SIG-M5 (cell line): ENCODE results near the gene DLG1.
"Not testable (repeated sequence)": the region's sequence is repeated elsewhere in the genome, so short reads cannot be mapped to it uniquely, and the experiment has no call there.

Experiments
- DNase-seq: peaks from one replicate; lab custom pipeline; 2025; lab: John Stamatoyannopoulos, UW

Gene DLG1

DNA sequence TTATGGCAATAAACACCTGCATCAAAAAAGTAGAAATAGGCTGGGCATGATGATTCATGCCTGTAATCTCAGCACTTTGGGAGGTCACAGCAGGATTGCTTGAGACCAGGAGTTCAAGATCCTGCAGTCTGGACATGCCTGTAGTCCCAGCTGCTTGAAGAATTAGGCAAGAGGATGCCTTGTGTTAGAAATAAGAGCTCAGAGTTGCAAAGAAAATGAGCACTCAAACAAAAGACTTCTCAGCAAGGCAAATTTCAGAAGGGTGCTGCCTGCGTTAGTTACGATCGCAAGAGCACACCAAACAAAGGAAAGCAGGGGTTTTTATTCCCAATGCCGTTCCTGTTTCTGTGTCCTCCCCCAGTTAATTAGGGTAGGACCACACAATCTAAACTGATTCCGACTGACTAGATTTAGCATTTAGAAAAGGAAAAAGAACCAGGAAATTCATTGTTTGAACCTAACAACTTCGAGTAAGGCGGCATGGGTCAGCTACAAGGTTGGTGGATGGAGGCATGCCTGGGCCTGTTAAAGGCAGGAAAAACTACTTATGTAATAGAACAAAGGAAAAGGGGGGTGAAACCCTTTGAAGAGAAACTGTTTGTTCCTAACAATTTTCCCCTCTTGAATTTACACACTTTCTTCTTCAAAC, 55.5 kb downstream of the DLG1 start:
- DNase-seq = no peak

DNA sequence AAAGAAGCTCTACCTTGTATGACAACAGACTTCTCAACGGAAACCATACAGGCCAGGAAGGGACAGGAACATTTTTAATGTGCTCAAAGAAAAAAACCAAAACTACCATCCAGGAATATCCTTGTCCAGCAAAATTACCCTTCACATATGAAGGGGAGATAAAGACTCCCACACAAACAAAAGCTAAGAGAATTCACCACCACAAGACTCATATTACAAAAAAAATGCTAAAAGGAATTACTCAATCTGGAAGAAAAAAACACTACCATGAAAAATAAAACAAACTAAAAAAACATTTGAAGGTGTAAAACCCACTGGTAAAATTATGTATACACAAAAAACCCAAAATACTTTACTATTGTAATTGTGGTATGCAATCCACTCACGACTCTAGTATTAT, 57.2 kb downstream of the DLG1 start:
- DNase-seq = no peak

- DNase-seq = no peak
Observed at GRCh38 chr3:197239857-197240256, 58.6 kb downstream of the DLG1 start.

- no peak for DNase-seq
Observed at GRCh38 chr3:197238842-197239241, 59.6 kb downstream of the DLG1 start.

GRCh38 chr3:197237897-197238296, 60.5 kb downstream of the DLG1 start:
- DNase-seq = no peak

DNA sequence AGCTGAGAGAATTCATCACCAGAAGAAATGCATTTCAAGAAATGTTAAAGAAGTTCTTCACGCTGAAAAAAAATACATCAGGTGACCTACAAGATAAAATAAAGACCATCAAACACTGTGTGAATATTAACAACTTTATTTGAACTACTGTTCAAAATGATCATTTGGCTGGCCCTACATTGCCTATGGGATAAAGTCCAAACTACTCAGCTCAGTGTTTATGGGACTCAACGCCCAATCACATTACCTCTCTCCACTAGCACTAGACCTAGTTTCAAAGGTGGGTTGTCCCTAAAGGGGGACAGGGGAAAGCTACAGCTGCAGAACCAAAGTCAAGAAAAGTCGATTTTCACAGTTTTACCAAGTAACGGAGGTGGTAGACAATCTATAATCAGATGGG, 62.0 kb downstream of the DLG1 start:
- DNase-seq = no peak

DNA sequence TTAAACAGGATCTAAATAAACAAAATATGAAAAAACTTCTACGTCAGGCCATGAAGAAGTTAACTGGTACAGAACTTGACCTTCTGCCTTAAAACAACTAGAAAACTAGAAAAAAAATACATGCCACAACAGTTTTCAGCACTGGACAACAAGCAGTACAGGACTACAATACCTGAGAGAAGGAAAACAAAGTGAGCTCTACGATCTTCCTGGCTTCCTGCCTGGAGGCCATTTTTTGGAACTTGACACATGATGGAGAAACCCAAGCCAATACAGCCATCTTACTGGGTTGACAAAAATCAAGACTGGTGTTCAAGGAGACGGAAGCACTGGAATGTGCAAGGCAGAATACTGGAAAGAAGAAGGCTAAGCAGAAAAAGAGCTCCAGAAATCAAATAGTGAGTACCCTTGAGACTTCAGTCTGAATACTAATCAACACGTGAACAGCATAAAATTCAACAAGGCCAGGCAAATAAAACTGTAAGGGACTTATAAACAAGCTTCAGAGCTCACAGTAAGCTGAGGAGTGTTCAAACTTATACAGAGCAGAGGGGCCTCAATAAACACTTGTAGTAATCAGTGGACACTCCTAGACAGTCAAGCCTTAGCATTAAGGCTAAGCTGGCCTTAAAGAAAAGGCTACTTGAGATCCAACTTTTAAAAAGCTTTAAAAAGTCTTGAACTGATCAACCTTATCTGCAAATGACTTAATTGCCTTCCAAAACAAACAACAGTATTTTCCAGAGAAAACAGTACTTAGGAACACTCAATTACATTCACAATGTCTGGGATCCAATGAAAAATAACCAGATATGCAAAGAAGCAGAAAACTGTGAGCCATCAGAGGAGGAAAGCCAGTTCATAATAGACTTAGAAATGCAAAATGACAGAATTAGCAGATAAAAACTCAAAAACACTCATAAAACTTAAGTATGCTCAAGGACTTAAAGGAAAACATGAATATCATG, 63.2 kb downstream of the DLG1 start:
- DNase-seq = no peak

DNA sequence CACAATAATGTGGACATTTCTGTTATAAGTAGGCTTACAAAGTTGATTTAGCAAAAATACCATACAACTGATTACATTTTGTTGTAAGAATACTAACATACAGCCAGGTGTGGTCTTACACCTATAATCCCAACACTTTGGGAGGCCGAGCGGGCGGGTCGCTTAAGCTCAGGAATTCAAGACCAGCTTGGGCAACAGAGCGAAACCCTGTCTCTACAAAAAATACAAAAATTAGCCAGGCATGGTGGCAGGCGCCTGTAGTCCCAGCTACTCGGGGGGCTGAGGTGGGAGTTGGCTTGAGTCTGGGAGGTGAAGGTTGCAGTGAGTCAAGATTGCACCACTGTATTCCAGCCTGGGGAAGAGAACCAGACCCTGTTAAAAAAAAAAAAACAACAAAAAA, 67.1 kb downstream of the DLG1 start:
- DNase-seq = no peak

DNA sequence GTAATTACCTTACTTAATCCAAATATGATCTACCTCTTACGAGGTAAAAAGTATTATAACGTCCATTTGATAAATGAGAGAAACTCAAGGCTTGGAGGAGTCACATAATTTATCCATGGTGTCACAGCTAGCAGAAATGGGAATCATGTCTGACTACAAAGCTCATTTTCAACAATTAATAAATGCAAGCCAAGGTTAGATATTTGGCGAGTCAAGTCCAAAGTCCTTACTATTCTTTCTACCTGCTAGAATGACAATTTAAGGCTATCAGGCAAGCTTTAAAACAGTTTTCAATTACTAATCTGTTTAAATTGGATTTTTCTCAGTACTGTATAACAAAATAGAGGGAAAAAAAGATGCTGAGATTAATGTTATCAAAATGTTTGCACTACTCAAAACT, 68.6 kb downstream of the DLG1 start:
- DNase-seq = no peak

DNA sequence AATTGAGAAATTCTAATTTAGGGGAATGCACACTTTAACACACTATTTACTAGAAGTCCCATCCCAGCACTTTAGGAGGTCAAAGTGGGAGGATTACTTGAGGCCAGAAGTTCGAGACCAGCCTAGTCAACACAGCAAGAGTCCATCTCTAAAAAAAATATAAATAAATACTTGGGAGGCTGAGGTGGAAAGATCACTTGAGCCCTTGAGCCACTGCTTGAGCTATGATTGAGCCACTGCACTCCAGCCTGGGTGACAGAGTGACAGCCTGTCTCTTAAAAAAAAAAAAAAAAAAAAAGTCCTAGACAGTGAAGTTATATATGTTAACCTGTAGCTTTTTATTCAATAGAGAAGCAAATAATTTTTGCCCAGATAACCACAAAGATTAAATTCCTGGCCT, 69.2 kb downstream of the DLG1 start:
- no peak for DNase-seq

DNA sequence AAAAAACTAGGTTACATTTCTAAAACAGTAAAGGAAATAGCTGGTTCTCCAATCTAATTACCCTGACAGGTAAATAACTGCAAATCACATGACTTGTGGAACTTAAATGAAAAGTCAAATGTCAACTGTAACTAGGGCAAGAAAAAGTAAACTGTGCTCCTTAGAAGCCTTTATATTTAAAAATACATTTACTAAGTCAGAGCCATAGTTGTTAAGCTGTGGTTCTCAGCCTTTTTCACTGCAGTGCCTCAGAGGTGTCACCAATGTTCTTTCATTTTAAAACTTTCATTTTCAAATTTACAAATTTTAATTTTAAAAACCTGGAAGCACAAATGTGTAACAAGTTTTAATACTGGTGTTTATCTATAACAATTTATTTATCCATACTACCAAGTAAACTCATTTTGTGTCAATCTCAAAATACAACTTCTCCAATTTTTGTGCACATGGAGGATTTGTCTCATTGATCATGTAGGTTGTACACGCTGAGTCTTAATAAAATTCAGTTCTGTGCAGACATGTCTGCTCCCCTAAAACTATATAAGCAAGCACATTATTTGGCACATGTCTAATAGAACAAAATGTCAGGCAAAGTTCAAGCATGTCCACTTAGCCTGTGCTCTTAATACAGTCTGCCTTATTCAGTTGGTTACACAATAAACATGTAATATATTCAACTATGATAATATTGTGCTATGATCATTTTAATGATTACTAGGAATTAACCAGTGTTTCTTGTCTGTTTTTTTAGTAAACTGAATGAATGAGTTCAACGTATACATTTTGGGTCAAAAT, 70.4 kb downstream of the DLG1 start:
- DNase-seq = no peak

GRCh38 chr3:197226179-197226578, 72.2 kb downstream of the DLG1 start:
- DNase-seq = no peak

DNA sequence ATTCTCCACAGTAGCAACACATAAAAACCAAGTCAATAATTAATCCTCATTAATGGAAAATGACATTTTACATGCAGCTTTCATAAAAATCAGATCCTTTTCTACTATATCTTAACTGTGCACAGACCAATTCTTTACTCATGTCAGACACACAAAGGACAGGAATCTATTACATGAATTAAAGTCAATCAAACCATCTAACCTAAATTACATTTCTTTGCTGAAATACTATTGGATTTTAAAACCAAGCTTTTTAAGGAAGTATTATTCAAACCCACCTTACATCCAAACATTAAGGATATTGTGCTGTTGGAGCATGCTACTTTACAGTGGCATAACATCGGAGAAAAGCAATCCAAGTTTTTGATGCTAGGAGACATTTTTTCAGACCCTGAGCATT, 72.8 kb downstream of the DLG1 start:
- DNase-seq = no peak

DNA sequence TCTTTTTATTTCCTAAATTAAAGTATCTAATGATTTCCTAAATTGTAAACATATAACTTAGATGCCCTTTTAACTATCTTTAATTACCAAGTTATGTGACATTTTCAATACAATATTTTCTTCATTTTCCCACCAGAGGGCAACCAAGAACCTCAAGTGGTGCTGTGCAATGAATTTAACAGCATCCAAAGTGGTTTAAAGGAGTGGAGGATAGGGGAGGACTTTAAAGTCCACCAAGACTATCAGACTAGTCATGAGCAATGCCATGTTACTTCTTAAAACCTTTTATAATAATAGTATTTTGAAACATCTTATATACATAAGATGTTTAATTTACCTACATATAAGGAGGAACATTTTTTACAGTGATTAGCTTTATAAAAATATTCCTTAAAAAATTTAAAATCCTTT, 74.4 kb downstream of the DLG1 start:
- DNase-seq = no peak

DNA sequence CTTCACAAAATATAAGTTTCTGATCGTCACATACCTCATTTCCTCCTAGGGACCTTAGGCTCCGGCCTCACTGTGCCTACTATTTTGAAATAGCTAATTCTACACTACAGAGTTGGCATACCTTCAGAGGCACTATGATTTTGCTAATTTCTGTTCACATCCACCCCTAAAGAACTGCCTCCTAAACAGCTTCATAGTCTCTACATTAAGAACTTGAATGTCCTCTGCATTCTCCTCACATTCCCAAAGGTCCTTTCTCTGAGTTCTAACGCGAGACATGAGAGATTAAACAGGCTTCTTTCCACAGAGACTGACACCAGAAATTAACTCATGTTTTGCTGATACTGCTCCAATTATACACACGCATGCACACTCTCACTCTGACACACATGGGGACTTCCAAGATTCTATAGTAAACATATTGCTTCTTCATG, 75.5 kb downstream of the DLG1 start:
- DNase-seq = no peak

DNA sequence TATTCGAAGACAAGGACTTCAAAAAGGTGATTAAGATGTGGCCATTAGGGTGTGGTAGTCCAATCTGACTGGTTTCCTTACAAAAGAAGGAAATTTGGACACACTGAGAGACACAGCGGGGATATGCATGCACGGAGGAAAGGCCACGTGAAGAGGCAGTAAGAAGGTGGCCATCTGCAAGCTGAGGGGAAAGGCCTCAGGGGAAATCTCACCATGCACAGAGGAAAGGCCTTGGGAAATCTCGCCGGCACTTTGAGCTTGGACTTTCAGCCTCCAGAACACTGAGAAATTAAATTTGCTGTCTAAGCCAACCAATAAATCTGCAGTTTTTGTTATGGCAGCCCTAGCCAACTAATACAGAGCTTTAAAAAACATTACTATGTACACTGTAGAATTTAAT, 78.8 kb downstream of the DLG1 start:
- DNase-seq = no peak

GRCh38 chr3:197218210-197218609, 80.2 kb downstream of the DLG1 start:
- DNase-seq = no peak

GRCh38 chr3:197216914-197217313, 81.5 kb downstream of the DLG1 start:
- DNase-seq = no peak

GRCh38 chr3:197216169-197216860, 82.1 kb downstream of the DLG1 start:
- no peak for DNase-seq

DNA sequence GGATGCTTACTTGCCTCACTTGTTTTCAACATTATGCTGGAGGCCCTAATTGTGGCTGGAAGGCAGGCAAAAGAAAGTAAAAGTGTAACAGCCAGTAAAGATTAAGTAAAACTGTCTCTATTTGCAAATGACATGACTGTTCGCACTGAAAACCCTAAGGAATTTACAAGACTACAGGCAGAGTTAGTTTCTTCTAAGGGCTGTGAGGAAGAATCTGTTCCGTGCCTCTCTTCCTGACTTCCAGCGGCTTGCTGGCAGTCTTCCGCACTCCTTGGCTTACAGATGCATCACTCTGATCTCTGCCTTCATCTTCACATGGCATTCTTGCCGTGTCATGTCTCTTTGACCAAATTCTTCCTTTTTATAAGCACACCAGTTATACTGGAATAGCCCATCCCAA, 86.1 kb downstream of the DLG1 start:
- no peak for DNase-seq

GRCh38 chr3:197211698-197212097, 86.7 kb downstream of the DLG1 start:
- not testable (repeated sequence) for DNase-seq
